Liver (tissue), 9 donors: ENCODE data around the gene STRIP2. TPM values are rescaled to one million over a fixed set of nuclear protein-coding genes. Genes with fewer than 3 reads are reported as not detected.

Source experiments
- DNase-seq: peaks from one replicate; pipeline ENCODE4 v3.0.0-alpha.2; 2017; ENCODE audit warnings: low spot score
- H3K27ac ChIP-seq, 2 donors: one replicate each; pipeline ENCODE4 v1.7.0; 2013; ENCODE audit warnings: inconsistent platforms in 2 of 2, low read length in 2 of 2, control low read depth in 1 of 2, low read depth in 1 of 2, mild to moderate bottlenecking in 1 of 2
- H3K27me3 ChIP-seq, 4 donors: one replicate each; pipeline versions ENCODE4 v1.6.1 to v1.7.0; 2013; ENCODE audit warnings: low read length in 3 of 4, inconsistent platforms in 1 of 4, mild to moderate bottlenecking in 1 of 4, moderate library complexity in 1 of 4; ENCODE audit not compliant: control insufficient read depth in 4 of 4, insufficient read depth in 4 of 4
- H3K36me3 ChIP-seq, 4 donors: one replicate each; pipeline versions ENCODE4 v1.6.1 to v1.7.0; 2013; ENCODE audit warnings: low read length in 3 of 4, mild to moderate bottlenecking in 3 of 4, low read depth in 1 of 4, moderate library complexity in 1 of 4; ENCODE audit not compliant: control insufficient read depth in 4 of 4, insufficient read depth in 3 of 4
- H3K4me1 ChIP-seq, 4 donors: one replicate each; pipeline versions ENCODE4 v1.6.1 to v1.7.0; 2013; ENCODE audit warnings: low read length in 3 of 4, mild to moderate bottlenecking in 3 of 4, moderate library complexity in 1 of 4; ENCODE audit not compliant: control insufficient read depth in 4 of 4, insufficient read depth in 4 of 4
- H3K4me3 ChIP-seq, 3 donors: one replicate each; pipeline versions ENCODE4 v1.6.1 to v1.7.0; 2013; ENCODE audit warnings: low read length in 3 of 3, control low read depth in 1 of 3, low read depth in 1 of 3, mild to moderate bottlenecking in 1 of 3
- H3K9ac ChIP-seq, 2 donors: one replicate each; pipeline ENCODE4 v1.7.0; 2013; ENCODE audit warnings: low read length in 2 of 2, mild to moderate bottlenecking in 2 of 2, moderate library complexity in 2 of 2, control low read depth in 1 of 2, low read depth in 1 of 2
- H3K9me3 ChIP-seq, 4 donors: one replicate each; pipeline versions ENCODE4 v1.6.1 to v1.7.0; 2013; ENCODE audit warnings: low read length in 3 of 4; ENCODE audit not compliant: control insufficient read depth in 4 of 4
- EGR1 ChIP-seq, 2 donors: IDR thresholded peaks; 2 replicates each; pipeline ENCODE4 v1.6.1; 2016 to 2018; ENCODE audit warnings: antibody characterized with exemption in 2 of 2, low read depth in 2 of 2
- FOXA2 ChIP-seq: IDR thresholded peaks from 2 replicates; pipeline ENCODE4 v1.6.1; 2016; ENCODE audit warnings: antibody characterized with exemption
- HNF4A ChIP-seq, 2 donors: conservative IDR thresholded peaks; 2 replicates each; pipeline ENCODE4 v1.6.1; 2016; ENCODE audit warnings: antibody characterized with exemption in 2 of 2, mild to moderate bottlenecking in 2 of 2
- HNF4G ChIP-seq: IDR thresholded peaks from 2 replicates; pipeline ENCODE4 v1.6.1; 2016; ENCODE audit warnings: antibody characterized with exemption
- JUND ChIP-seq, 2 donors: IDR thresholded peaks; 2 replicates each; pipeline ENCODE4 v1.6.1; 2016; ENCODE audit warnings: antibody characterized with exemption in 2 of 2
- NR2F2 ChIP-seq: IDR thresholded peaks from 2 replicates; pipeline ENCODE4 v1.6.1; 2016; ENCODE audit warnings: antibody characterized with exemption
- RAD21 ChIP-seq, 2 donors: IDR thresholded peaks; 2 replicates each; pipeline ENCODE4 v1.6.1; 2016; ENCODE audit warnings: antibody characterized with exemption in 2 of 2, mild to moderate bottlenecking in 2 of 2
- RXRA ChIP-seq, 2 donors: IDR thresholded peaks; 2 replicates each; pipeline ENCODE4 v1.6.1; 2017 to 2018; ENCODE audit warnings: antibody characterized with exemption in 2 of 2, mild to moderate bottlenecking in 1 of 2
- SP1 ChIP-seq: IDR thresholded peaks from 2 replicates; pipeline ENCODE4 v1.6.1; 2018; ENCODE audit warnings: antibody characterized with exemption, mild to moderate bottlenecking
- WGBS: extraction: QIAGEN DNeasy Blood & Tissue Kit; methylation state at CpG from one replicate; pipeline ENCODE4 v1.1.7; 2013; 5-methylcytosine and 5-hydroxymethylcytosine counted together
- polyA plus RNA-seq, 2 donors: library from polyadenylated mRNA; stranded (reverse) in 1 of 2; unstranded in 1 of 2; fragments of 200-250 nt in 1 of 2; fragments of >200 nt in 1 of 2; fragmentation: Nextera tagmentation in 1 of 2; extraction: Ambion mirVana in 1 of 2; gene quantifications; one replicate each; pipeline versions ENCODE4 v1.2.1 to v1.2.3, GENCODE V29; 2013 to 2015
- total RNA-seq, 2 donors: library from RNA; depleted of rRNA; stranded (reverse); fragments of >200 nt; gene quantifications; one replicate each; pipeline ENCODE4 v1.2.3, GENCODE V29; 2014
- TF ChIP-seq, protein P1 (sequence below): fragments of 150-350 bp; IDR thresholded peaks from 2 replicates; pipeline ENCODE4 v1.5.1; 2017; ENCODE audit warnings: improper control_type of control experiment, low read depth, low read length; ENCODE audit not compliant: missing input control
- TF ChIP-seq, protein P2 (sequence below): IDR thresholded peaks from 2 replicates; pipeline ENCODE4 v1.6.1; 2016; ENCODE audit warnings: antibody characterized with exemption
- TF ChIP-seq, protein P3 (sequence below): IDR thresholded peaks from 2 replicates; pipeline ENCODE4 v1.6.1; 2016; ENCODE audit warnings: antibody characterized with exemption, mild to moderate bottlenecking
- TF ChIP-seq, protein P4 (sequence below): IDR thresholded peaks from 2 replicates; pipeline ENCODE4 v1.6.1; 2016; ENCODE audit warnings: antibody characterized with exemption
- TF ChIP-seq, protein P5 (sequence below): IDR thresholded peaks from 2 replicates; pipeline ENCODE4 v1.6.1; 2016; ENCODE audit warnings: antibody characterized with exemption
- donor health status: healthy.
- donor health status: healthy.
- donor health status: healthy.
- donor health status: healthy.
- donor health status: healthy.

The STRIP2 gene
- total and polyA plus RNA-seq, 4 donors: 0.18 to 4.8 (median 0.35) TPM

DNA sequence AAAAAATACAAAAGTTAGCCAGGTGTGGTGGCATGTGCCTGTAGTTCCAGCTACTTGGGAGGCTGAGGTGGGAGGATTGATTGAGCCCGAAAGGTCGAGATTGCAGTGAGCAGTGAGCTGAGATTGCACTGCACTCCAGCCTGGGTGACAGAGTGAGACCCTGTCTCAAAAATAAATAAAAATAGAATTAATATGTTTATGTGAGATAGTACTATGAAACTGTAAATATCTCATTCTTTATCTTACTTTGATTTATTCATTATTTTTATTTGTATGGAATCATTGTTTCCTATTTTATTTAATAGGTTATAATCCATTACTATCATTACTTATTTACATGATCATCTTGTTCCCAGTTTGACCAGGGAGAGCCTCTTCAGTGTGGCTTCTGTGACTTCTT lies 41.0 kb upstream of the STRIP2 start:
- Histone ChIP-seq H3K4me3 (no peak overlapping the region), H3K27me3 (no peaks in the 10 kb centered on the region), H3K36me3 (peaks cover 1 to 8% (median 6%) of the 10 kb centered on the region in 4 donors), H3K4me1 (no peaks in the 10 kb centered on the region), H3K9me3 (no peaks in the 10 kb centered on the region), H3K27ac (no peak overlapping the region), H3K9ac (no peak overlapping the region)
- no peak for TF ChIP-seq NR2F2
- TF ChIP-seq RXRA (IDR thresholded peaks at IDR 0.05): no peak
- no peak for TF ChIP-seq JUND (IDR thresholded peaks at IDR 0.05)
- TF ChIP-seq, protein P1, sequence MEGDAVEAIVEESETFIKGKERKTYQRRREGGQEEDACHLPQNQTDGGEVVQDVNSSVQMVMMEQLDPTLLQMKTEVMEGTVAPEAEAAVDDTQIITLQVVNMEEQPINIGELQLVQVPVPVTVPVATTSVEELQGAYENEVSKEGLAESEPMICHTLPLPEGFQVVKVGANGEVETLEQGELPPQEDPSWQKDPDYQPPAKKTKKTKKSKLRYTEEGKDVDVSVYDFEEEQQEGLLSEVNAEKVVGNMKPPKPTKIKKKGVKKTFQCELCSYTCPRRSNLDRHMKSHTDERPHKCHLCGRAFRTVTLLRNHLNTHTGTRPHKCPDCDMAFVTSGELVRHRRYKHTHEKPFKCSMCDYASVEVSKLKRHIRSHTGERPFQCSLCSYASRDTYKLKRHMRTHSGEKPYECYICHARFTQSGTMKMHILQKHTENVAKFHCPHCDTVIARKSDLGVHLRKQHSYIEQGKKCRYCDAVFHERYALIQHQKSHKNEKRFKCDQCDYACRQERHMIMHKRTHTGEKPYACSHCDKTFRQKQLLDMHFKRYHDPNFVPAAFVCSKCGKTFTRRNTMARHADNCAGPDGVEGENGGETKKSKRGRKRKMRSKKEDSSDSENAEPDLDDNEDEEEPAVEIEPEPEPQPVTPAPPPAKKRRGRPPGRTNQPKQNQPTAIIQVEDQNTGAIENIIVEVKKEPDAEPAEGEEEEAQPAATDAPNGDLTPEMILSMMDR: no peak
- no peak for TF ChIP-seq HNF4G
- TF ChIP-seq, protein P2, sequence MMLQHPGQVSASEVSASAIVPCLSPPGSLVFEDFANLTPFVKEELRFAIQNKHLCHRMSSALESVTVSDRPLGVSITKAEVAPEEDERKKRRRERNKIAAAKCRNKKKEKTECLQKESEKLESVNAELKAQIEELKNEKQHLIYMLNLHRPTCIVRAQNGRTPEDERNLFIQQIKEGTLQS: no peak
- TF ChIP-seq, protein P3, sequence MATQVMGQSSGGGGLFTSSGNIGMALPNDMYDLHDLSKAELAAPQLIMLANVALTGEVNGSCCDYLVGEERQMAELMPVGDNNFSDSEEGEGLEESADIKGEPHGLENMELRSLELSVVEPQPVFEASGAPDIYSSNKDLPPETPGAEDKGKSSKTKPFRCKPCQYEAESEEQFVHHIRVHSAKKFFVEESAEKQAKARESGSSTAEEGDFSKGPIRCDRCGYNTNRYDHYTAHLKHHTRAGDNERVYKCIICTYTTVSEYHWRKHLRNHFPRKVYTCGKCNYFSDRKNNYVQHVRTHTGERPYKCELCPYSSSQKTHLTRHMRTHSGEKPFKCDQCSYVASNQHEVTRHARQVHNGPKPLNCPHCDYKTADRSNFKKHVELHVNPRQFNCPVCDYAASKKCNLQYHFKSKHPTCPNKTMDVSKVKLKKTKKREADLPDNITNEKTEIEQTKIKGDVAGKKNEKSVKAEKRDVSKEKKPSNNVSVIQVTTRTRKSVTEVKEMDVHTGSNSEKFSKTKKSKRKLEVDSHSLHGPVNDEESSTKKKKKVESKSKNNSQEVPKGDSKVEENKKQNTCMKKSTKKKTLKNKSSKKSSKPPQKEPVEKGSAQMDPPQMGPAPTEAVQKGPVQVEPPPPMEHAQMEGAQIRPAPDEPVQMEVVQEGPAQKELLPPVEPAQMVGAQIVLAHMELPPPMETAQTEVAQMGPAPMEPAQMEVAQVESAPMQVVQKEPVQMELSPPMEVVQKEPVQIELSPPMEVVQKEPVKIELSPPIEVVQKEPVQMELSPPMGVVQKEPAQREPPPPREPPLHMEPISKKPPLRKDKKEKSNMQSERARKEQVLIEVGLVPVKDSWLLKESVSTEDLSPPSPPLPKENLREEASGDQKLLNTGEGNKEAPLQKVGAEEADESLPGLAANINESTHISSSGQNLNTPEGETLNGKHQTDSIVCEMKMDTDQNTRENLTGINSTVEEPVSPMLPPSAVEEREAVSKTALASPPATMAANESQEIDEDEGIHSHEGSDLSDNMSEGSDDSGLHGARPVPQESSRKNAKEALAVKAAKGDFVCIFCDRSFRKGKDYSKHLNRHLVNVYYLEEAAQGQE: no peak
- TF ChIP-seq, protein P4, sequence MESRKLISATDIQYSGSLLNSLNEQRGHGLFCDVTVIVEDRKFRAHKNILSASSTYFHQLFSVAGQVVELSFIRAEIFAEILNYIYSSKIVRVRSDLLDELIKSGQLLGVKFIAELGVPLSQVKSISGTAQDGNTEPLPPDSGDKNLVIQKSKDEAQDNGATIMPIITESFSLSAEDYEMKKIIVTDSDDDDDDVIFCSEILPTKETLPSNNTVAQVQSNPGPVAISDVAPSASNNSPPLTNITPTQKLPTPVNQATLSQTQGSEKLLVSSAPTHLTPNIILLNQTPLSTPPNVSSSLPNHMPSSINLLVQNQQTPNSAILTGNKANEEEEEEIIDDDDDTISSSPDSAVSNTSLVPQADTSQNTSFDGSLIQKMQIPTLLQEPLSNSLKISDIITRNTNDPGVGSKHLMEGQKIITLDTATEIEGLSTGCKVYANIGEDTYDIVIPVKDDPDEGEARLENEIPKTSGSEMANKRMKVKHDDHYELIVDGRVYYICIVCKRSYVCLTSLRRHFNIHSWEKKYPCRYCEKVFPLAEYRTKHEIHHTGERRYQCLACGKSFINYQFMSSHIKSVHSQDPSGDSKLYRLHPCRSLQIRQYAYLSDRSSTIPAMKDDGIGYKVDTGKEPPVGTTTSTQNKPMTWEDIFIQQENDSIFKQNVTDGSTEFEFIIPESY: no peak
- TF ChIP-seq RAD21 (IDR thresholded peaks at IDR 0.05): no peak
- TF ChIP-seq EGR1 (IDR thresholded peaks at IDR 0.05; ENCODE audit: low read depth in 2 of 2): no peak
- TF ChIP-seq, protein P5, sequence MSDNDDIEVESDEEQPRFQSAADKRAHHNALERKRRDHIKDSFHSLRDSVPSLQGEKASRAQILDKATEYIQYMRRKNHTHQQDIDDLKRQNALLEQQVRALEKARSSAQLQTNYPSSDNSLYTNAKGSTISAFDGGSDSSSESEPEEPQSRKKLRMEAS: no peak
- no peak for TF ChIP-seq HNF4A (conservative IDR thresholded peaks at IDR 0.05)
- TF ChIP-seq SP1: no peak
- DNase-seq: no peak
- 95% methylated on average over 2 of the region's 2 CpGs for WGBS

DNA sequence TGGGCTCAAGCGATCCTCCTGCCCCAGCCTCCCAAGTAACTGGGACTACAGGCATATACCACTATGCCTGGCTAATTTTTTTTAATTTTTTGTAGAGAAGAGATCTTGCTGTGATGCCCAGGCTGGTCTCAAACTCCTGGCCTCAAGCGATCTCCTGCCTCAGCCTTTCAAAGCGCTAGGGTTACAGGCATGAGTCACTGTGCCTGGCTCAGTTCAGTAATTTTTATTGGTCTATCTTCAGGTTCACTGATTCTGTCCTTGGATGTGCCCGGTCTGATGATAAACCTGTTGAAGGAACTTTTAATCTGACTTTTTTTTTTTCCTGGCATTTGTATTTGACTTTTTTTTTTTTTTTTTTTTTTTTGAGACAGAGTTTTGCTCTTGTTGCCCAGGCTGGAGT lies 40.1 kb upstream of the STRIP2 start:
- H3K4me3 ChIP-seq: no peak overlapping the region
- TF ChIP-seq HNF4G (no peak), HNF4A (conservative IDR thresholded peaks at IDR 0.05) (no peak), FOXA2 (no peak)
- TF ChIP-seq, protein P4: no peak
- H3K4me1 ChIP-seq: no peaks in the 10 kb centered on the region
- no peaks in the 10 kb centered on the region for H3K27me3 ChIP-seq
- H3K36me3 ChIP-seq: peaks cover 1 to 8% (median 6%) of the 10 kb centered on the region in 4 donors
- no peak overlapping the region for H3K9ac ChIP-seq
- no peak for DNase-seq
- WGBS: 93% methylated on average over 4 of the region's 4 CpGs
- H3K9me3 ChIP-seq: no peaks in the 10 kb centered on the region
- no peak overlapping the region for H3K27ac ChIP-seq
